ENCODE measurements around the gene CD300C.
A peak's percentile ranks its signal among the peaks of the same experiment; 100 is the strongest.

DNA sequence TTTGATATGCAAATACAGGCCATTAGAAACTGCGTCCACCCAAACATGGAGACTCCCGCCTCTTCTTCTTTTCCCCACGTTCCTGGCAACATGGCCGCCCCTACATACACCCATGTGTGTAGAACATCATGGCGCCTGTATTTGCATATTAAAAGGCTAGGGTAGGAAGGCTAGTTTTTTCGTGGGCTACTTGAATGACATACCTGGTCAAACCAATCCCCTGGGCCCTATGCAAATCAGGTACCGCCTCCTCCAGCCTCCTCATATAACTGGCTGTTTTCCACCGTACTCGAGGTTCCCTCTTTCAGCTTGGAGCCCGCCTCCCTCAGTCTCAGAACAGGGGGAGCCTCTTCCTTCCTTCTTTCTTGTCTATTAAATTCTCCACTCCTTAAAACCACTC is 13.8 kb downstream of the CD300C start:
- peak in 2 of 3 donors; percentile 19 to 52 for TF ChIP-seq POLR2A (IDR thresholded peaks at IDR 0.05)
- TF ChIP-seq, protein P1, sequence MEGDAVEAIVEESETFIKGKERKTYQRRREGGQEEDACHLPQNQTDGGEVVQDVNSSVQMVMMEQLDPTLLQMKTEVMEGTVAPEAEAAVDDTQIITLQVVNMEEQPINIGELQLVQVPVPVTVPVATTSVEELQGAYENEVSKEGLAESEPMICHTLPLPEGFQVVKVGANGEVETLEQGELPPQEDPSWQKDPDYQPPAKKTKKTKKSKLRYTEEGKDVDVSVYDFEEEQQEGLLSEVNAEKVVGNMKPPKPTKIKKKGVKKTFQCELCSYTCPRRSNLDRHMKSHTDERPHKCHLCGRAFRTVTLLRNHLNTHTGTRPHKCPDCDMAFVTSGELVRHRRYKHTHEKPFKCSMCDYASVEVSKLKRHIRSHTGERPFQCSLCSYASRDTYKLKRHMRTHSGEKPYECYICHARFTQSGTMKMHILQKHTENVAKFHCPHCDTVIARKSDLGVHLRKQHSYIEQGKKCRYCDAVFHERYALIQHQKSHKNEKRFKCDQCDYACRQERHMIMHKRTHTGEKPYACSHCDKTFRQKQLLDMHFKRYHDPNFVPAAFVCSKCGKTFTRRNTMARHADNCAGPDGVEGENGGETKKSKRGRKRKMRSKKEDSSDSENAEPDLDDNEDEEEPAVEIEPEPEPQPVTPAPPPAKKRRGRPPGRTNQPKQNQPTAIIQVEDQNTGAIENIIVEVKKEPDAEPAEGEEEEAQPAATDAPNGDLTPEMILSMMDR (IDR thresholded peaks at IDR 0.05), result no peak

Measured in body of pancreas (tissue), 4 donors.